ENCODE data around the gene PGBD4. TPM values are rescaled to one million over a fixed set of nuclear protein-coding genes. Genes with fewer than 3 reads are reported as not detected.

PGBD4 gene
- total RNA-seq, 1 experiment from 2014 or later, result 1.1 TPM

GRCh38 chr15:34109797-34110663 lies 8.1 kb downstream of the PGBD4 start:
- Mint-ChIP-seq H3K27ac (no peak overlapping the region), H3K36me3 (no peaks in the 10 kb centered on the region), H3K4me3 (no peak overlapping the region), H3K27me3 (ENCODE audit: low read depth) (no peaks in the 10 kb centered on the region), H3K9me3 (no peaks in the 10 kb centered on the region), H3K4me1 (peaks cover 6% of the 10 kb centered on the region)
- ATAC-seq (peak; percentile 73), DNase-seq (ENCODE audit: low spot score) (no peak)
- POLR2A ChIA-PET, result interaction anchor here (1.2 kb wide), 2 partner anchors 8 to 100 kb away, joined by 3 to 5 read pairs; partner anchors contain the start of genes EMC7, KATNBL1 and PGBD4
- TF ChIP-seq TP53 (CRISPR knock-in tag; IDR thresholded peaks at IDR 0.05), result no peak
- TF ChIP-seq, protein P1, sequence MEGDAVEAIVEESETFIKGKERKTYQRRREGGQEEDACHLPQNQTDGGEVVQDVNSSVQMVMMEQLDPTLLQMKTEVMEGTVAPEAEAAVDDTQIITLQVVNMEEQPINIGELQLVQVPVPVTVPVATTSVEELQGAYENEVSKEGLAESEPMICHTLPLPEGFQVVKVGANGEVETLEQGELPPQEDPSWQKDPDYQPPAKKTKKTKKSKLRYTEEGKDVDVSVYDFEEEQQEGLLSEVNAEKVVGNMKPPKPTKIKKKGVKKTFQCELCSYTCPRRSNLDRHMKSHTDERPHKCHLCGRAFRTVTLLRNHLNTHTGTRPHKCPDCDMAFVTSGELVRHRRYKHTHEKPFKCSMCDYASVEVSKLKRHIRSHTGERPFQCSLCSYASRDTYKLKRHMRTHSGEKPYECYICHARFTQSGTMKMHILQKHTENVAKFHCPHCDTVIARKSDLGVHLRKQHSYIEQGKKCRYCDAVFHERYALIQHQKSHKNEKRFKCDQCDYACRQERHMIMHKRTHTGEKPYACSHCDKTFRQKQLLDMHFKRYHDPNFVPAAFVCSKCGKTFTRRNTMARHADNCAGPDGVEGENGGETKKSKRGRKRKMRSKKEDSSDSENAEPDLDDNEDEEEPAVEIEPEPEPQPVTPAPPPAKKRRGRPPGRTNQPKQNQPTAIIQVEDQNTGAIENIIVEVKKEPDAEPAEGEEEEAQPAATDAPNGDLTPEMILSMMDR (IDR thresholded peaks at IDR 0.05), result peak; percentile 49; the same call in 1 of the 2 replicates
- CTCF ChIA-PET, result interaction anchor here (0.6 to 5.6 kb wide), 53 partner anchors 8 to 485 kb away, joined by 3 to 70 read pairs (median 4); partner anchors contain the start of genes EMC7, GOLGA8B, KATNBL1 and LPCAT4

DNA sequence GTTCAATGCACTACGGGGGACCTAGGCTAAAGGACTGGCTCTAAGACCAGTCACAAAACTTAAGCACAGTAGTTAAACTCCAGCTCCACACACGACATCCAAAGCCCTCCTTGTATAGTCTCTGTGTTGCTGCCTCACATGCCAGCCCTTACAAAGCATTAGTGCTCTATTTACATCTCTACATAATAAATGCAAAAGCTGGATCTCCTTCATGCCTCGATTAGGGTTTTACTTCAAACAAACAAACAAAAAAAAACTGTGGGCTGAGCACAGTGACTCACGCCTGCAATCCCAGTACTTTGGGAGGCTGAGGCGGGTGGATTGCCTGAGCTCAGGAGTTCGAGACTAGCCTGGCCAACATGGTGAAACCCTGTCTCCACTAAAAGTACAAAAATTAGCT lies 9.6 kb downstream of the PGBD4 start:
- Mint-ChIP-seq H3K27ac (no peak overlapping the region), H3K4me1 (peaks cover 6% of the 10 kb centered on the region), H3K4me3 (no peak overlapping the region), H3K9me3 (no peaks in the 10 kb centered on the region), H3K27me3 (ENCODE audit: low read depth) (no peaks in the 10 kb centered on the region), H3K36me3 (no peaks in the 10 kb centered on the region)
- ATAC-seq (no peak), DNase-seq (ENCODE audit: low spot score) (no peak)
- TF ChIP-seq, protein P2, sequence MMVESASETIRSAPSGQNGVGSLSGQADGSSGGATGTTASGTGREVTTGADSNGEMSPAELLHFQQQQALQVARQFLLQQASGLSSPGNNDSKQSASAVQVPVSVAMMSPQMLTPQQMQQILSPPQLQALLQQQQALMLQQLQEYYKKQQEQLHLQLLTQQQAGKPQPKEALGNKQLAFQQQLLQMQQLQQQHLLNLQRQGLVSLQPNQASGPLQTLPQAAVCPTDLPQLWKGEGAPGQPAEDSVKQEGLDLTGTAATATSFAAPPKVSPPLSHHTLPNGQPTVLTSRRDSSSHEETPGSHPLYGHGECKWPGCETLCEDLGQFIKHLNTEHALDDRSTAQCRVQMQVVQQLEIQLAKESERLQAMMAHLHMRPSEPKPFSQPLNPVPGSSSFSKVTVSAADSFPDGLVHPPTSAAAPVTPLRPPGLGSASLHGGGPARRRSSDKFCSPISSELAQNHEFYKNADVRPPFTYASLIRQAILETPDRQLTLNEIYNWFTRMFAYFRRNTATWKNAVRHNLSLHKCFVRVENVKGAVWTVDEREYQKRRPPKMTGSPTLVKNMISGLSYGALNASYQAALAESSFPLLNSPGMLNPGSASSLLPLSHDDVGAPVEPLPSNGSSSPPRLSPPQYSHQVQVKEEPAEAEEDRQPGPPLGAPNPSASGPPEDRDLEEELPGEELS (CRISPR knock-in tag; IDR thresholded peaks at IDR 0.05), result no peak
- no peak for TF ChIP-seq NR2C2 (CRISPR knock-in tag; IDR thresholded peaks at IDR 0.05)
- ChIA-PET POLR2A (no interaction called here), CTCF (interaction anchor here (0.7 to 5.6 kb wide), 4 partner anchors 21 to 476 kb away, joined by 3 to 70 read pairs (median 6); partner anchors contain the start of gene KATNBL1)

DNA sequence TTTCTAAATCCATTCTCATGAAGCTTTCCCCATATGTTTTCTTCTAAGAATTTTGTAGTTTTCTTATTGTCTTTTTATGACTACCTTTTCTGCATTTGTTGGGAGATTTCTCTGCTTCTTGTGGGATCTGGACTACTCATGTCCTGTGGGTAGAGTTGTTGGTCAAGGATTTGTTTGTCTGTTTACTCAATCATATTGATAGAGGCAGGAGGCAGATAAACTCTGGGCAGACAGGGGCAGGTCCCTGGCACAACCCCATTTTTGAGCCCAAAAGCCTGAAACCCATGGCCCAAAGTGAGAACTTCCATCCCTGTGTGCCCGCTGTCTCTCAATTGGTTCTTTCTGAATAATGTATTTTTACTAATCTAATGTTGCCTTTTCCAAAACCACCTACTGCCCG lies 12.3 kb downstream of the PGBD4 start:
- TF ChIP-seq ZNF317 (CRISPR knock-in tag; IDR thresholded peaks at IDR 0.05; ENCODE audit: borderline replicate concordance, low read depth), result no peak
- no peak for TF ChIP-seq CREM (CRISPR knock-in tag; IDR thresholded peaks at IDR 0.05)
- TF ChIP-seq, protein P3, sequence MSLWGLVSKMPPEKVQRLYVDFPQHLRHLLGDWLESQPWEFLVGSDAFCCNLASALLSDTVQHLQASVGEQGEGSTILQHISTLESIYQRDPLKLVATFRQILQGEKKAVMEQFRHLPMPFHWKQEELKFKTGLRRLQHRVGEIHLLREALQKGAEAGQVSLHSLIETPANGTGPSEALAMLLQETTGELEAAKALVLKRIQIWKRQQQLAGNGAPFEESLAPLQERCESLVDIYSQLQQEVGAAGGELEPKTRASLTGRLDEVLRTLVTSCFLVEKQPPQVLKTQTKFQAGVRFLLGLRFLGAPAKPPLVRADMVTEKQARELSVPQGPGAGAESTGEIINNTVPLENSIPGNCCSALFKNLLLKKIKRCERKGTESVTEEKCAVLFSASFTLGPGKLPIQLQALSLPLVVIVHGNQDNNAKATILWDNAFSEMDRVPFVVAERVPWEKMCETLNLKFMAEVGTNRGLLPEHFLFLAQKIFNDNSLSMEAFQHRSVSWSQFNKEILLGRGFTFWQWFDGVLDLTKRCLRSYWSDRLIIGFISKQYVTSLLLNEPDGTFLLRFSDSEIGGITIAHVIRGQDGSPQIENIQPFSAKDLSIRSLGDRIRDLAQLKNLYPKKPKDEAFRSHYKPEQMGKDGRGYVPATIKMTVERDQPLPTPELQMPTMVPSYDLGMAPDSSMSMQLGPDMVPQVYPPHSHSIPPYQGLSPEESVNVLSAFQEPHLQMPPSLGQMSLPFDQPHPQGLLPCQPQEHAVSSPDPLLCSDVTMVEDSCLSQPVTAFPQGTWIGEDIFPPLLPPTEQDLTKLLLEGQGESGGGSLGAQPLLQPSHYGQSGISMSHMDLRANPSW (CRISPR knock-in tag; conservative IDR thresholded peaks at IDR 0.05; ENCODE audit: low read depth), result no peak
- TF ChIP-seq NR1H2 (CRISPR knock-in tag; IDR thresholded peaks at IDR 0.05), result no peak
- TF ChIP-seq SP1 (CRISPR knock-in tag; conservative IDR thresholded peaks at IDR 0.05), result no peak
- TF ChIP-seq, protein P4, sequence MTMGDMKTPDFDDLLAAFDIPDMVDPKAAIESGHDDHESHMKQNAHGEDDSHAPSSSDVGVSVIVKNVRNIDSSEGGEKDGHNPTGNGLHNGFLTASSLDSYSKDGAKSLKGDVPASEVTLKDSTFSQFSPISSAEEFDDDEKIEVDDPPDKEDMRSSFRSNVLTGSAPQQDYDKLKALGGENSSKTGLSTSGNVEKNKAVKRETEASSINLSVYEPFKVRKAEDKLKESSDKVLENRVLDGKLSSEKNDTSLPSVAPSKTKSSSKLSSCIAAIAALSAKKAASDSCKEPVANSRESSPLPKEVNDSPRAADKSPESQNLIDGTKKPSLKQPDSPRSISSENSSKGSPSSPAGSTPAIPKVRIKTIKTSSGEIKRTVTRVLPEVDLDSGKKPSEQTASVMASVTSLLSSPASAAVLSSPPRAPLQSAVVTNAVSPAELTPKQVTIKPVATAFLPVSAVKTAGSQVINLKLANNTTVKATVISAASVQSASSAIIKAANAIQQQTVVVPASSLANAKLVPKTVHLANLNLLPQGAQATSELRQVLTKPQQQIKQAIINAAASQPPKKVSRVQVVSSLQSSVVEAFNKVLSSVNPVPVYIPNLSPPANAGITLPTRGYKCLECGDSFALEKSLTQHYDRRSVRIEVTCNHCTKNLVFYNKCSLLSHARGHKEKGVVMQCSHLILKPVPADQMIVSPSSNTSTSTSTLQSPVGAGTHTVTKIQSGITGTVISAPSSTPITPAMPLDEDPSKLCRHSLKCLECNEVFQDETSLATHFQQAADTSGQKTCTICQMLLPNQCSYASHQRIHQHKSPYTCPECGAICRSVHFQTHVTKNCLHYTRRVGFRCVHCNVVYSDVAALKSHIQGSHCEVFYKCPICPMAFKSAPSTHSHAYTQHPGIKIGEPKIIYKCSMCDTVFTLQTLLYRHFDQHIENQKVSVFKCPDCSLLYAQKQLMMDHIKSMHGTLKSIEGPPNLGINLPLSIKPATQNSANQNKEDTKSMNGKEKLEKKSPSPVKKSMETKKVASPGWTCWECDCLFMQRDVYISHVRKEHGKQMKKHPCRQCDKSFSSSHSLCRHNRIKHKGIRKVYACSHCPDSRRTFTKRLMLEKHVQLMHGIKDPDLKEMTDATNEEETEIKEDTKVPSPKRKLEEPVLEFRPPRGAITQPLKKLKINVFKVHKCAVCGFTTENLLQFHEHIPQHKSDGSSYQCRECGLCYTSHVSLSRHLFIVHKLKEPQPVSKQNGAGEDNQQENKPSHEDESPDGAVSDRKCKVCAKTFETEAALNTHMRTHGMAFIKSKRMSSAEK (CRISPR knock-in tag; IDR thresholded peaks at IDR 0.05; ENCODE audit: borderline replicate concordance), result no peak
- TF ChIP-seq, protein P5, sequence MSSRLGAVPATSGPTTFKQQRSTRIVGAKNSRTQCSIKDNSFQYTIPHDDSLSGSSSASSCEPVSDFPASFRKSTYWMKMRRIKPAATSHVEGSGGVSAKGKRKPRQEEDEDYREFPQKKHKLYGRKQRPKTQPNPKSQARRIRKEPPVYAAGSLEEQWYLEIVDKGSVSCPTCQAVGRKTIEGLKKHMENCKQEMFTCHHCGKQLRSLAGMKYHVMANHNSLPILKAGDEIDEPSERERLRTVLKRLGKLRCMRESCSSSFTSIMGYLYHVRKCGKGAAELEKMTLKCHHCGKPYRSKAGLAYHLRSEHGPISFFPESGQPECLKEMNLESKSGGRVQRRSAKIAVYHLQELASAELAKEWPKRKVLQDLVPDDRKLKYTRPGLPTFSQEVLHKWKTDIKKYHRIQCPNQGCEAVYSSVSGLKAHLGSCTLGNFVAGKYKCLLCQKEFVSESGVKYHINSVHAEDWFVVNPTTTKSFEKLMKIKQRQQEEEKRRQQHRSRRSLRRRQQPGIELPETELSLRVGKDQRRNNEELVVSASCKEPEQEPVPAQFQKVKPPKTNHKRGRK (CRISPR knock-in tag; IDR thresholded peaks at IDR 0.05; ENCODE audit: borderline replicate concordance), result no peak
- no peak for TF ChIP-seq ZNF121 (CRISPR knock-in tag; IDR thresholded peaks at IDR 0.05)
- TF ChIP-seq MXD4 (CRISPR knock-in tag; IDR thresholded peaks at IDR 0.05; ENCODE audit: borderline replicate concordance), result no peak
- no peak for TF ChIP-seq EMX1 (CRISPR knock-in tag; IDR thresholded peaks at IDR 0.05)

More for the DNA sequence above, 12.3 kb downstream of the PGBD4 start:
- Mint-ChIP-seq H3K27me3 (ENCODE audit: low read depth) (no peaks in the 10 kb centered on the region), H3K36me3 (no peaks in the 10 kb centered on the region), H3K9me3 (no peaks in the 10 kb centered on the region), H3K4me3 (no peak overlapping the region), H3K4me1 (peaks cover 6% of the 10 kb centered on the region), H3K27ac (no peak overlapping the region)
- ChIA-PET POLR2A (no interaction called here), CTCF (interaction anchor here (1.2 kb wide), 1 partner anchor 95 kb away, joined by 7 read pairs; the partner anchor contains the start of gene KATNBL1)
- DNase-seq (ENCODE audit: low spot score), result no peak
- ATAC-seq, result no peak

Measured in WTC11 (cell line).